Neural progenitor cell (in vitro differentiated cells): ENCODE measurements around the gene PPP1R9A.

Experiments used
- CTCF ChIP-seq: fragments of 200-600 bp; sonication (generic); IDR thresholded peaks from 2 replicates; pipeline ENCODE4 v1.5.1; 2017; ENCODE audit warnings: antibody characterized with exemption, mild to moderate bottlenecking
- EZH2phosphoT487 ChIP-seq: fragments of 200-600 bp; sonication (generic); IDR thresholded peaks from 2 replicates; pipeline ENCODE4 v1.6.1; 2017; ENCODE audit warnings: antibody characterized with exemption

GRCh38 chr7:95132500-95132899 lies 225.1 kb downstream of the PPP1R9A start:
- TF ChIP-seq EZH2phosphoT487 (no peak), CTCF (no peak)
